GM19463 (cell line): ENCODE data around the gene NFILZ.

Experiments used
- ATAC-seq: cut with Tn5 transposase; IDR thresholded peaks from one replicate; pipeline ENCODE4 v1.9.1; 2021; ENCODE audit warnings: mild to moderate bottlenecking, moderate library complexity; ENCODE audit not compliant: unreplicated experiment

The NFILZ gene, protein sequence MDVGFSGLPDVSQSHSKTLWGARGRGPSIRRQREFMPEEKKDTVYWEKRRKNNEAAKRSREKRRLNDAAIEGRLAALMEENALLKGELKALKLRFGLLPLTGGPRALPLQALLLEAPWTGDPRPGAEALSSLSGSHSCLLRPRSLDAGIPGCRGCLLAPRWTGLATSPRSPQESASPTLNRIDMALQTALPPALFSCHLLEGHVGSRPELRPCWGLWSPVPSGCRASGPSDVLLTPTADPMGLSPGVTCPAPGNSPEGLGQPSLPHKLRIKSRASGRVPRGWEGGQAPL

DNA sequence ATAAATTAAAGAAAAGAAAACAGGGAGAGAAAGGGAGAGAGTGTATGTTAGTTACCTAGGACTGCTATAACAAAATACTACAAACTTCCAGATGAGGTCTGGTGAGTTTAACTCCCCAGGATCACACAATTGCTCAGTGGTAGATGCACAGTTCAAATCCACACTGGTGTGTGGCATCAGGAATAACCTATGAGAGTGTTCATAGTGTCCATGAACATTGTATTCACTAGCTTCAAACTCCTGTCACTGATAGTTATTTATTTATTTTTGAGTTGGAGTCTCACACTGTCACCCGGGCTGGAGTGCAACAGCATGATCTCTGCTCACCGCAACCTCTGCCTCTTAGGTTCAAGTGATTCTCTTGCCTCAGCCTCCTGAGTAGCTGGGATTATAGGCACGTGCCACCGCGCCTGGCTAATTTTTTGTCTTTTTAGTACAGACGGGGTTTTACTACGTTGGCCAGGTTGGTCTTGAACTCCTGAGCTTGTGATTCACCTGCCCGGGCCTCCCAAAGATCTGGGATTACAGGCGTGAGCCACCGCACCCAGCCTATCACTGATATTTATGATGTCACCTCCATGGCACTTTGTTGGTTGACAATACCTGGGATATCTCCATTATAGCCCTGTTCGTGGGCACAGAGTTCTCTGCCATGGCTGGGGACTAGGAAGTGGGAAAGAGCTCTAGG lies at the start of gene NFILZ:
TSS of gene NFILZ (plus strand) at position 638 of the 688 bp plus-strand sequence. CDS start 46,133 bp downstream, outside the sequence.
- no peak for ATAC-seq

DNA sequence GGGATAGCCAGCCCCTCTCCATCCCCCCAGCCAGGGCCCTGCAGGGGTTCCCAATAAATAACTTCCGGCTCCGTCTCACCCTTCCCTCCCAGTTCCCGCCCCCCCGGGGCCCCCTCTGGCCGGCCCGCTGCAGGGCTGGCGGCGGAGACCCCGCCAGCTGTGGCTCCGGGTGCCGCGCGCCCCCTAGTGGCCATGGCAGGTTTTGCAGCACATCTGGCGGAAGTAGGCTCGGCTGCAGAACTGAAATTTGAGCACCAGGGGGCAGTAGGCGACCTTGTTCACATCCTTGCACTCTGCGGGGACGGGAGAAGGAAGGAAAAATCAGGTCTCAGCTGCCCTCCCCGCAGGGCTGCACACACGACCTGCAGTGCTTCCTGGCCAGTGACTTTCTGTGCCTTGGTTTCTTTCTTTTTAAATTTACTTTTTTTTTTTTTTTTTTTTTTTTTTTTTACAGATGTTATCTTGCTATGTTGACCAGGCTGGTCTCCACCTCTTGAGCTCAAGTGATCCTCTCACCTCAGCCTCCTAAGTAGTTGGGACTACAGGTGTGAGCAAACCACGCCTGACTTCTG lies 49.6 kb upstream of the NFILZ start:
- ATAC-seq = no peak

DNA sequence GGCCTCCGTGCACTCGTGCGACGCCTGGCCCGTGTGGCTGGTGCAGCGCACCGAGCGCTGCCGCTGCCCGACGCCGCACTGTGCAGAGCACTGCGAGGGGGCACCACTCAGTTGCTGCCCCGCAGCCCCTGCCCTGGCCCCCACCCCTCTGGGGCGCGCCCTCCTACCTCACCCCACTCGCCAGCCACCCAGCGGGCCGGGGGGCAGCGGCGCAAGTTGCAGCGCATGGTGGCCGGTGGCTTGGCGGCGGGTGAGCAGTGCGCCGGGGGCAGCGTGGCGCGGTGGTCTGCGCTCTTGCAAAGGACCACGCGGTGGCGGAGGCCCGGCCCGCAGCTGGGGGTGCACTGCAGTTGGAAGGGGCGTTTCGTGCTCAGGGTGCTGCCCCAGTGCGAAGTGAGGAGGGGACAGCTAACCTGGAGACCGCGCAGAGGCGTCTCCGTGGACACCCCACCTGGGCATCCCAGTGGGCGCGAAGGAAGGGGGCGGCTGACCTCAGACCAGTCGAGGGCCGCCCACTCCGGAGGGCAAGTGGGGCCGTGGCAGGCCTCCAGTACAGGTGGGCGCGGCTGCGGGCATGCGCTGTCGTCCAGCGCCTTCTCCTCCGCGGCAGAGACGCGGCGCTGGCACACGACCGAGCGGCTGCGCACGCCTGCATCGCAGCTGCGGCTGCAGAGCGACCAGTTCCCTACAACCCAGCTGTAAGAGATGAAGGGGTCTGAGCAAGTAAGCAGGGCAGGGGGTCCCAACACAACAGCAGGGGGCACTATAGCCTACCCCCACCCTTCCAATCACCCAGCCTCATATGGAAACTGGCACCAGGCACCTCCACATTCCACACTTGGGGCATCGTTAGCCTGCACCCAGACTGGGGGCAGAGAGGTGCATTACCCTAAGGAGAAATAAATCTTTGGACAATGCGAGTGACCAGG lies 45.2 kb upstream of the NFILZ start:
- no peak for ATAC-seq

DNA sequence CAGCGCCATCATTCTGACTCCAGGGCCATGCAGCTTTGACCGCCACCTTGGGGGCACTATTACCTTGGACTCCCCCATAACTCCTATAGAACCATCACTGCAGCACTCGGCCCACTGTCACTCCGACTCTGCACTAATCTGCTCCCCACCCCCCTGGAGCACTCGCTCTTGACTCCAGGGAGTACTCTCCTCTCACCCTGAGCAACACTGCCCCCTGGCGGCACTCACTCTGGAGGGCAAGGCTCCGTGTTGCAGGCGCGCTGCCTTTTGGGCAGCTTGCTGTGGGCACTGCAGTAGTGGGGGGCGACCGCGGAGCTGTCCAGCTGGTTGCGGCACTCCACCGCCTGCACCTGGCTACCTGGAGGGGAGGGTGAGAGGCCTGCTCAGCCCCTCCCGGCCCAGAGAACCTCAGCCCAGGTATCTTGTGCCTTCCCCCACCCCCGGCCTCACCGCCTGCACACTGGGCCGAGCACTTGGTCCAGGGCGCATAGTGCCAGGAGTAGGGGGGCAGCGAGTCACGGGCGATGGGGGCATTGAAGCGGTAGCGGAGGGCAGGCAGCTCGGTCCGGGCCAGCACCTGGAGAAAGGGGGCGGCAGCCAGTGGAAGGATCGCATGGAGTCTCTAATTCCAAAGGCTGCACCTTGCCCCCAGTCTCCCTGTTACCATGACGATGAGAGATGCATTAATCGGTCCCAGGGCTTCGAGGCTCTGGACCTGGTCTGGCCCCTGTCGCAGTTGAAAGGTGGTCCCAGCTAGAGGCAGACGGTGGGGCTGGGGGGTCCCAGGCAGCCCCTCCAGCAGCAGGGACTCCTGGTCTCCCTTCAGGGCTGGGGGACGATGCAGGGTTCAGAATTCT lies 44.3 kb upstream of the NFILZ start:
- ATAC-seq = no peak

DNA sequence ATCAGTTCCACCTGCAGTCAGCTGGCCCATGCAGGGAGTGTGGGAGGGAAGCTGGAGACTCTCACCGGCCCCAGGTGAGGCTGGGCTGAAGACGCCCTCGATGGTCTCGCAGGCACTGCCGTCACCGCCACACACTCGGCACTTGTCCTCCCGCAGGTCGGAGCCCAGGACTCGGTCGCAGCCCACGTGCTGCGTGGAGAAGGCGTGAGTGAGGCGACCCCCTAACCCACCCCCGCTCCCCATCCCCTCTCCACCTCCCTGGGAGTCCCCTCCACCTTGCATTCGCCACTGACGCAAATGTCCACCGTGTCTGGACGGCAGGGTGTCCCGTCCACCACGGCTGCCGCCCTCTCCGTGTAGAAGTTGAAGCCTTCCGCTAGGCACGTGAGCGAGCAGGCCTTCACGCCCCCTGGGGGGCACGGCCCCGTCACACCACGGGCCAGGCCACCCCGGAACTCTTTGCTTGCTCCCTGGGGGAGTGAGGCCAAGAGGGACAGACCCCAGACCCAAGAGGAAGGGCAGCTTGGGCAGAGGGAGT lies 41.2 kb upstream of the NFILZ start:
- no peak for ATAC-seq

DNA sequence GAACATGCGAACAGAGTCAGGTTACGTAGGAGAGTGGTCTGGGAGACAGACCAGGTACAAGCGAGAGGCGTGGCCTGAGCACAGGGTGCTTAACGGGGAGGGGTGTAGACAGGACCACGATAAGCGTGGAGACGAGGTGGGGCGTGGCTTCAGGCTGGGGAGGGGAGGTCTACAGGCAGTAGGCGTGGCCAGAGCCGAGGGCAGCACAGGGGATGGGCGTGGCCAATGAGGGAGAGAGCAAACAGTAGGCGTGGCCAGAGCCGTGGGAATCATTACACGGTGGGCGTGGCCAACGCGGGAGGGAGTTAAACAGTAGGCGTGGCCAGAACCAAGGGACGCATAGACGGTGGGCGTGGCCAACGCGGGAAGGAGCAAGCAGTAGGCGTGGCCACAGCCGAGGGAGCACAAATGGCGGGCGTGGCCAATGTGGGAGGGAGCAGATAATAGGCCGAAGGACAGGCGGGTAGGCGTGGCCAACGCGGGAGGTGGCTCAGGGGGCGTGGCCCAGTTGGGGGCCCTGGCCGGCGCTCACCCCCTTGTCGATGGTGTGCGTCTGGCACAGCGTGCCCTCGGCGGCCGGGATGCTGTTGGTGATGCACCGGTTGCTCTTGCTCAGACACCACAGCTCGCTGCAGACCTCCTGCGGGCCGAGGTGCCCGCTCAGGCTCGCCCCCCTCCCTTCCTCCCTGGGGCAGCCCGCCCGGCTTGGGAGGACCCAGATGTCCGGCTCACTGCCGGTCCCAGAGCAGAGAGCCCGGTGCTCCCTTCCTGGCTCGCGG lies 38.0 kb upstream of the NFILZ start:
- ATAC-seq = no peak

DNA sequence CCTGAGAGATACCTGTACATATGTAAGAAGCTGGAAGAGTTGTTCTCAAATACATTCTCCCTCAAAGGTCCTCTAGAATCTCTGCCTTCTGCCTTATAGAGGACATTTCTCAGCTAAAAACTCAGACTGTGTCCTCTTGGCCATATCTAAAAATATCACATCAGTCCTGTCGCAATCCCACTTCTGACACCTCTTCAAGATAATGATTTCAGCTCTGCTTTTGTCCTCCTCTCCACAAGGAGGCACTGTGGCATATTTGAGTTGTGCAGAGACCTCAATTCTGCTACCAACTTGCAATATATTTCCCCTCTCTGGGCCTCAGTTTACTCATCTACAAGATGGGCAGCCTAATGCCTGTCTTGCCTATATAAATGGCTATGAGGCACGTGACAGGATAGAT lies 36.5 kb upstream of the NFILZ start:
- no peak for ATAC-seq

DNA sequence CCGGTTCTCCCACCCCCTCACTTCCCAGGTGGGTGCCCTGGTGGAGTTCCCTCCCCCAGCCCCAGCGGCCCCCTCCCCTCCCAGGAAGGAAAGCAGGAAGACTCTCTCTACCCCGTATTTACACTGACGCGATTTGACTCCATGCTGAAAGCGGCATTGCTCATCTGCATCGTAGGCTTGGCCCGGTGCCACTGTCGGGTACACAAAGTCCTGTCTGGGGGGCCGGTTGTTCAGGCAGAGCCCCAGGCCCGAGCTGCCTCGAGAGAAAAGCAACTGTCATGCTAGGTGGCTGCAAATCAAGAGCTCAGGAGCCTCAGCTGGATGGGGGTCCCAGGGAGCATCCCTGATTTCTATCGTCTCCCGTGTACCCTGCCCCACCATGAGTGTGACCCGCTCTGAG lies 34.8 kb upstream of the NFILZ start:
- ATAC-seq = no peak

DNA sequence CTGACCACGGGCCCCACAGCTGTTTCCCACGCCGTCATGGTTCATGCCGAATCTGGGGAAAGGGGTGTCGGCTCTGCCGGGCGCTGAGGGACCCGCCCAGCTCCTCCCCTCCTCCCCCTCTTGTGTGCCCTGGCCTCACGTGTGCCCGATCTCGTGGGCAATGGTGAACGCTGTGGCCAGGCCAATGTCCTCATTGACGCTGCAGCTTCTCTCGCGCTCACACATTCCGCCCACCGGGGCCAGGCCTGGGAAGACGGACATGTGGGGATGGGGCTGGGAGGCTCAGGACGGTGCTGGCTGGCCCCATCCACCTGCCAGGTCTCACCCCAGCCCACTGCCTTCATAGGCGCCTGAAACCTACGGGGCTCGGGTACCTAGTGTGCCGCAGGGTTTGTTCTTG lies 34.3 kb upstream of the NFILZ start:
- no peak for ATAC-seq

DNA sequence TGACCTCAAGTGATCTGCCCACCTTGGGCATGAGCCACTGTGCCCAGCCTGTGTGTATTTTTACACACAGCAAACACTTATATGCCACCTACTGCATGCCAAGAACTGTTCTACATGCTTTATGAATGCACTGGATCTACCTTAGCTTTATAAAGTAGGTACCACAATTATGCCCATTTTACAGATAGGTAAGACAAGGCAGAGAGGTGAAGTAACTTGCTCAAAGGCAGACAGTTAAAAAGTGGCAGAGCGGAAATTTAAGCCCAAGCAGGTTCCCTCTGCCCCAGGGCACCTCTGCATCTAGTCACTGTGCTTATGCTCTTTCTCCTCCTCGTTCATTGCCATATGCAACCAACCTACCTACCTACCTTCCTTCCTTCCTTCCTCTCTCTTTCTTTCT lies 30.4 kb upstream of the NFILZ start:
- no peak for ATAC-seq

DNA sequence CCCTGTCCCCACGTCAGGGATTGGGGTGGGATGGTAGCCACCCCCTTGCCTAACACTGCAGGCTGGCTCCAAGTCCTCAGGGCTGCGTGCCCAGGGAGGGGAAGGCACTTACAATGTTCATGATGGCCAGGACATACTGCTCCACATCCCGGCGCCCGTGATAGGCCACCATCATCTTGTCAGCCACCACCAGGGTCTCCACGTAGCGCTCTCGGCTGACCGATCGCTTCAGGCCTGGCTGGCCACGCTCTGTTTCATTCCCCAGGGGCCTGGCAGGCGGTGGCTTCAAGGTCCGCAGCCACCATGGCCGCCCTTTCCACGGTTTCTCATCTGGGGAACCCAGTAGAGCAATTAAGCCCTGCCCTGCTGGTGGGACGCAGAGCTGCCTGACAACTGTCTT lies 29.6 kb upstream of the NFILZ start:
- no peak for ATAC-seq

DNA sequence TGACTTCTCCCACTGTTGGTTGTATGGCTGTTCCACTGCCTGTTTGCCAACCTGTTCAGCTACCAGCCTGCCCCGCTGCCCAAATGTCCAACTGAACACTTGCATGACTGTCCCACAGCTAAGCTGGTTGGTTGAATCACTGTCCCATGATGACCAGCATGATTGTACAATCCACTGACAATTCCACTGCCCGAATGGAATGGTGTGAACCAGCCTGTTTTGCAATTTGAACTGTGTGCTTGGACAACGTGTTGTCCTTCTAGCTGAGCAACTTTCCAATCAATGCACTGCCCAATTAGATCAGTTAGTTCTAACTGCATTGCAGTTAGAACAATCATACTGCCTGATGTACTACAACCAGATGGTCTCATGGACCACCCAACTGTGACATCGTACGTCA lies 28.6 kb upstream of the NFILZ start:
- no peak for ATAC-seq

DNA sequence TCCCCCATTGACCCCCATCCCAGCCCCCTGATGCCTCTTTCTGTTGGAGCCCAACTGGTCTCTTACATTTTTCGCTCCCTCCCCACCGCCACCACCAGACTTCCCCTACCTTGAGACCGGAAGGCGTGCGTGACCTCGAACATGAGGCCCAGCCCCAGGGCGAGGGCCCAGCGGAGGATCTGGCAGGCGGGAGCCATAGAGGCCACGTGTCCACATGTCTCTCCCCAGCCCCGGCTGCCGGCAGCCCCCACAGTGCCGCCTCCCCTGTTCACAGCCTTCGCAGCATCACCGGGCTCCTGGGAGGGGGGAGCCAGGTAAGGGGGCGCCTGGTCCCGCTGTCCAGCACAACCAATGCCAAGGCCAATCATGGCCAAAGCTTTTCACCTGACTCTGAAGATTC lies 24.9 kb upstream of the NFILZ start:
- no peak for ATAC-seq

DNA sequence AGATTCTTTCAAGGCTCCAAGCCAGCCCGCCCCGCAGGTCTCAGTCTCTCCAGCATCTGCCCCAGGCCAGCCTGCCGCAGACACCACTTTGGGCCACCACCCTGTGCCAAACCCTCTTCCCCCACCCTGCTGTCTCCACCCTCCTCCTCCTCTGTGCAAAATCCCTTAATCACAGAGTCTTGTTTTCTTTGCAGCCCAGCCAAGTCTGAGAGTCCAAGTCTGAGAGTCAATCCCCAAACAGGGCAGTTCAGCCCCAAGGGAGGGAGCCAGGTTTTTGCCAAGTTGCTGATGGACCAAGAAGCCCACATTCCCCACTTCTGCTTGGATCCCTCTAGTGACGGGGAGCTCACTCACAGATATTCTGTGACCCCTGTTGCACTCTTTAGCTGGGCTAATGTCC lies 23.0 kb upstream of the NFILZ start:
- no peak for ATAC-seq

DNA sequence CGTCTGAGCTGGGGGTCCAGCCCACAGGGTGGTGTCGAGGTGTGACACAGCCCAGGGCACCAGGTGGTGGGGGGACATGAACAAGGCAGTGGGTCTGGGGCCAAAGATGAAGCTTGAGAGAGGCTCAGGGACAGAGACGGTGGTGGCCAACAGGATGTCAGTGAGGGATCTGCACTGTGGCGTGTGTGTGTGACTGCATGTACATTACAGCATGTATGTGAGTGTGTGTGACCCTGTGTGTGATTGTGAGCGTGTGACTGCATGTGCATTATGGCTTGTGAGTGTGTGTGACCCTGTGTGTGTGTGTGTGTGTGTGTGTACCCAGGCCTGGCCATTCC lies 21.5 kb upstream of the NFILZ start:
- no peak for ATAC-seq

DNA sequence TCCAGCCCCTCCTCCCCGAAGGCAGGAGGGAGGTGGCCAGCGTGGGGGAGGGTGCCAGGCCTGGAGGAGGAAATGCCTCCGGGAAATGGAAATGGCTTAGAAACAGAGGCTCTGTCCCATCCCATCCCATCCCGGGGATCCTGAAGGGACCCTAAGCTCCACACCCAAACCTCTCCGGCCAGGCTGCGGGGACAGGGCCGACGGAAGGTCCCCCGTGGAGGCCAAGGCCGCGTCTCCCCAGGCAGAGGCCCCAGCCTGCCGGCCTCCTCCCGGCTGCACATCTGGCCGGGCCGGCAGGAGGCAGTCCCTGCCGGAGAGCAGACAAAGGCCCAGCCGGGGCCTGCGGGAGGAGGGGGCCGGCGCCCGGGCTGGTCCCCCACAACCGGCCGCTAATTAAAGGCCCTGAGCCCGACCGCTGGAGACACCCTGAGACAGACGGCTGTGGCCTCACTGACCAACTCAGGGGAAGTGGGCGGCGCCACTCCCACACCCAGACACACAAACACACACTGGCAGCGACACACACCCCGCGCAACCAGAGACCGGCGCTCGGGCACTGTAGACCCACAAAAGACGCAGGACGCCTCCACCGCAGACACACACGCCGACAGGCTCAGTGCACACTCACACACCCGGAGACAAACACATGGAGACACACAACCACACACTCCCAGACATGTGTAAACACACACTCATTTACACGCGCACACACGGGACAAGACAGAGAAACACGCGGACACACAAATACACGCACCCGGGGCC lies 21.0 kb upstream of the NFILZ start:
- ATAC-seq = no peak

DNA sequence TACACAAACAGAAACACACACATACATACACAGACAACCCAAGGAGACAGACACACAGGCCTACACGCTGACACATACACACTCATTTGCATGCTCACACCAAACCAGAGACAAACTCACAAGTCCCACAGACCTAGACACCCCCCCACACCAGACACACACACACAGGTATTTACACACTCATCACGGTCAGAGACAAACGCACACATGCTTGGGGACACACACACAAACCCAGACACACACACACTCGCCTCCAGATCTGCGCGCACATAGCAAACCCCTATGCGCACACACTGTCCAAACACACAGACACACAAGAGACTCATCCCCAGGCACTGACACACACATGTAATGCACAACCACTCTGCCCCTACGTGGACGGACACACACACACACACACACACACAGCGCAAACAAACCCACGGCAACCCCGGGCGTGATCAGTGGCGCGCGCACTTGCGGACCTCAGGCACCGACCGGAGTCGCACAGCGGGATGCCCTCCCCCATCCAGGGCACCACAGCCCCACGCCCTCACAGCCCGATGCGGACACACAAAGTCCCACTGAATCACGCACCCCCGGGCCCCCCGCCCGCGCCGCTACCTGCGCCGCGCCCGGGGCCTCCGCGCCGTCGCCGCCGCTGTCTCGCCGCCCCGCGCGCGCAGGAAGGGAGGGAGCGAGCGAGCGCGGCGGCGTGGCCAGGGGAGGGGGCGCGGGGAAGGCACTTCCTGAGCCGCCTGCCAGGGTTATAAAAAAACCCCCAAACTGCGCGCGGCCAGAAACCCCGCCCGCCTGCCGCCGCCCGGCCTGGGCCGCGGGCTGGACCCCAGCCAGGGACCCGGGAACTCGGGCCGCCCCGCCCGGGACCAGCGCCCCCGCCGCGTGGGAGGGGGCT lies 20.1 kb upstream of the NFILZ start, which contains the start of gene ADAMTS10:
TSS of gene ADAMTS10 (minus strand) at position 675 of the 895 bp plus-strand sequence. CDS start 5,005 bp downstream, outside the sequence.
- no peak for ATAC-seq

DNA sequence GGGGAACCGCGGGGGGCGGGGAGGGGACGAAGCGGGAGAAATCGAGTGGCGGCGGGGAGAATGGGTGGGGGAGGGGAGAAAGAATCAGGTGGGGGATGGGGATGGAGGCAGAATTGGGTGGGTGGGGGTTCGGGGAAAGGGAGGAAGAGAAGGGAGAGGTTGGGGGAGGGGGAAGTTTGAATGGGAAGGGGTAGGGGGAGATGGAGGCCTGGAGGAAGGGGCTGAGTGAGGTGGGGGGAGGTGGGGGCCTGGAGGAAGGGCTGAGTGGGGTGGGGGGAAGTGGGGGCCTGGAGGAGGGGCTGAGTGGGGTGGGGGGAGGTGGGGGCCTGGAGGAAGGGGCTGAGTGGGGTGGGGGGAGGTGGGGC lies 19.5 kb upstream of the NFILZ start:
- ATAC-seq = no peak
